Gastroesophageal sphincter (tissue), 3 donors: ENCODE results near the gene SEC23B.

Experiments
- CTCF ChIP-seq, 4 experiments: fragments of 200-600 bp in 2 of 4; fragments of 450-650 bp in 2 of 4; sonication (generic) in 1 of 4; IDR thresholded peaks; one replicate each; pipeline ENCODE4 v1.5.1; 2017 to 2019; ENCODE audit warnings: antibody characterized with exemption in 4 of 4, mild to moderate bottlenecking in 2 of 4, moderate library complexity in 2 of 4
- EP300 ChIP-seq: sonication (generic); formaldehyde crosslinking; IDR thresholded peaks from one replicate; pipeline ENCODE4 v1.6.1; 2017; ENCODE audit warnings: antibody characterized with exemption, mild to moderate bottlenecking
- POLR2AphosphoS5 ChIP-seq: sonication (generic); formaldehyde crosslinking; IDR thresholded peaks from one replicate; pipeline ENCODE4 v1.6.1; 2017; ENCODE audit warnings: antibody characterized with exemption

- no peak for TF ChIP-seq CTCF (IDR thresholded peaks at IDR 0.05)
- no peak for TF ChIP-seq POLR2AphosphoS5
- TF ChIP-seq EP300, result no peak
Measured at GRCh38 chr20:18506744-18507143, 996 bp upstream of the SEC23B start.
